Measurements from ENCODE around the gene LYST.

The LYST gene

DNA sequence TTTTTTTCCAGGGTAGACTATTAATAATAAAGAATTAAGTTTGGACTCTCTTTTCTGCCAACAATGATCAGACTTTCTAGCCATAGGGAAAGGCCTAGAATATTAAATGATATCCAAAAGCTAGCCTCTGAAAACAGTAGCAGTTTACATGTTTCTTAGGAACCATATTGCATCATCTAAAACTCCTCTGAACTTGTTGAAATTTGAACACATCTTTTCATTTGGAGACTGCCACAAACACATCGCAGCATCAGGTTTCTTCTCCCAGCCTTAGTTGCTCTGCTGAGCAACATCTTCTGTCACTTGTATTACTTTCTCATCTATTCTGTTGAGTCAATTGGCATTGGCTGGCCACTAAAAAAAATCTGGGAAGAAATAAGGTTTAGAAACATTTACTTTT is 153.9 kb downstream of the LYST start:
- no peak for DNase-seq (ENCODE audit: low read depth)
- H3K4me3 ChIP-seq (ENCODE audit: low read depth, low read length): no peak overlapping the region
- TF ChIP-seq, protein P1, sequence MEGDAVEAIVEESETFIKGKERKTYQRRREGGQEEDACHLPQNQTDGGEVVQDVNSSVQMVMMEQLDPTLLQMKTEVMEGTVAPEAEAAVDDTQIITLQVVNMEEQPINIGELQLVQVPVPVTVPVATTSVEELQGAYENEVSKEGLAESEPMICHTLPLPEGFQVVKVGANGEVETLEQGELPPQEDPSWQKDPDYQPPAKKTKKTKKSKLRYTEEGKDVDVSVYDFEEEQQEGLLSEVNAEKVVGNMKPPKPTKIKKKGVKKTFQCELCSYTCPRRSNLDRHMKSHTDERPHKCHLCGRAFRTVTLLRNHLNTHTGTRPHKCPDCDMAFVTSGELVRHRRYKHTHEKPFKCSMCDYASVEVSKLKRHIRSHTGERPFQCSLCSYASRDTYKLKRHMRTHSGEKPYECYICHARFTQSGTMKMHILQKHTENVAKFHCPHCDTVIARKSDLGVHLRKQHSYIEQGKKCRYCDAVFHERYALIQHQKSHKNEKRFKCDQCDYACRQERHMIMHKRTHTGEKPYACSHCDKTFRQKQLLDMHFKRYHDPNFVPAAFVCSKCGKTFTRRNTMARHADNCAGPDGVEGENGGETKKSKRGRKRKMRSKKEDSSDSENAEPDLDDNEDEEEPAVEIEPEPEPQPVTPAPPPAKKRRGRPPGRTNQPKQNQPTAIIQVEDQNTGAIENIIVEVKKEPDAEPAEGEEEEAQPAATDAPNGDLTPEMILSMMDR (IDR thresholded peaks at IDR 0.05; ENCODE audit: insufficient read depth, low read depth, low read length, missing control alignments): no peak

DNA sequence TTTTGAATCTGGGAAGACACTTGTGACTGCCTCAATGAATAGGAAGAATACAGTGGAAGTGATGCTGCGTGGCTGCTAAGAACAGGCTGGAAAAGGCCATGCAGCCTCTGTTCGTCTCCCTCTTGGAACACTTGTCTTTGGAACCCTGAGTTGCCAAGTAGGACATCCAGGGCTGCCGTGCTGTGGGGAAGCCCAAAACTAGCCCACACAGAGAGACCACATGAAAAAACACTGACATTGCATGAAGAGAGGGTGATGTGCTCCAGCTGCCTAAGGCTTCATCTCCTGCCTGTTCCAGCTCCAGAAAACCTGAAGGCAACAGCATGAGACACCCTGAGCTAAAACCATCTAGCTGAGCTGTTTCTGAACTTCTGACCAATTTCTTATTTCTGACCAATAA is 156.0 kb downstream of the LYST start:
- H3K4me3 ChIP-seq (ENCODE audit: low read depth, low read length): no peak overlapping the region
- DNase-seq (ENCODE audit: low read depth): no peak
- TF ChIP-seq, protein P1 (IDR thresholded peaks at IDR 0.05; ENCODE audit: insufficient read depth, low read depth, low read length, missing control alignments): no peak

DNA sequence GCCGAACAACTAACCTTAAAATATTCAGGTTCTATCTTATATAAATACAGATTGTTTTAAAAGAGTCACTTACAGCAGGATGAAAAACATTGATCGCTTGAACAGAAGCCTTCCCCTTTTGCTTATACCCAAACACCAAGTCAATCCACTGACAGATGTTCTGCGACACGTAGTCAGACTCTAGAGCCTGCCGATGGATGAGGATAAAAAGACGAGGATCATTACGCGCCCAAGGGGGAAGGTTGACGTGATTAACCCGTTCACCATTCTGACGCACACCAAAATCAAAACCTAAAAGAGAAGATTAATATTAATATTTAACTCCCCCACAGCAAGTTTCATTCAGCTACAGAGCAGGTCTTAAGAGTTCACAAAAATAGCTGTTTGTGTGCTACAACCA is 157.7 kb downstream of the LYST start:
- no peak overlapping the region for H3K4me3 ChIP-seq (ENCODE audit: low read depth, low read length)
- no peak for DNase-seq (ENCODE audit: low read depth)
- TF ChIP-seq, protein P1 (IDR thresholded peaks at IDR 0.05; ENCODE audit: insufficient read depth, low read depth, low read length, missing control alignments): no peak

DNA sequence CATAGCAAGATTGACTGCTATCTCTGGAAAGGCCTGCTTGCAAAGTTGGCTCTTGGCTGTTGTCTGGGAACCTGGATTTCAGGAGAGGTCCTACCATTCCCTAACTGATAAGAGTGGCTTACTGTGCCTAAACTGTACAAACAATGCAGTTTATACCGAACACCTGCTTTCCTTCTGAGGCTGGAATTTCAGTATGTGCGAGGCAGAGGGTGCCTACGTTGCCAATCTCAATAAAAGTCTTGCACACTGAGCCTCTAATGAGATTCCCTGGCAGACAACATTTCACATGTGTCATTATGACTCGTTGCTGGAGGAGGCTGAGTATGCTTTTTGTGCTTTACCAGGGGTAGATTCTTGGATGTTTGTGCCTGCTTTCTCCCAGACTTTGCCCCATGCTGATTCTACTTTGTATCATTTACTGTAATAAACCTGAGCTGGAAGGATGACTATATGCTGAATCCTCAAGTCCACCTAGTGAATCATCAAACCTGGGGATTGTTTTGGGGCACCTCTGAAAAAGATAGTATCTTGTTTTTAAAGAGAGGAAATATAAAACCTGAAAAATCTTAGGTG is 158.2 kb downstream of the LYST start:
- TF ChIP-seq, protein P1 (IDR thresholded peaks at IDR 0.05; ENCODE audit: insufficient read depth, low read depth, low read length, missing control alignments): no peak
- no peak for DNase-seq (ENCODE audit: low read depth)
- H3K4me3 ChIP-seq (ENCODE audit: low read depth, low read length): no peak overlapping the region

DNA sequence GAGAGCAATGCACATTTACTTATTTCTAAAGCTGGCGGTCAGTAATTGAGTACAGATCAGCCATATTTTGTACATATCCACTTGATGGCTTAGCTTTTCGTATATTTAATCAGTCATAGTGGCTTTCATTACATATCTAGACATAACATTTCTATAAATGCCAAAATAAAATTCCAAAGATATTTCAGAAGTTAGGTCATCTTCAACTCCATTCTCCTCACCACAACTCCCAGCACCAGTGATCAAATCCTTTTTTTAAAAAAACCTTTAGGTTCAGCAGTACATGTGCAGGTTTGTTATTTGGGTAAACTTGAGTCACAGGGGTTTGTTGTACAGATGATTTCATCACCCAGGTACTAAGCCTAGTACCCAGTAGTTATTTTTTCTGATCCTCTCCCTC is 163.2 kb downstream of the LYST start:
- no peak overlapping the region for H3K4me3 ChIP-seq (ENCODE audit: low read depth, low read length)
- TF ChIP-seq, protein P1 (IDR thresholded peaks at IDR 0.05; ENCODE audit: insufficient read depth, low read depth, low read length, missing control alignments): no peak
- DNase-seq (ENCODE audit: low read depth): no peak

DNA sequence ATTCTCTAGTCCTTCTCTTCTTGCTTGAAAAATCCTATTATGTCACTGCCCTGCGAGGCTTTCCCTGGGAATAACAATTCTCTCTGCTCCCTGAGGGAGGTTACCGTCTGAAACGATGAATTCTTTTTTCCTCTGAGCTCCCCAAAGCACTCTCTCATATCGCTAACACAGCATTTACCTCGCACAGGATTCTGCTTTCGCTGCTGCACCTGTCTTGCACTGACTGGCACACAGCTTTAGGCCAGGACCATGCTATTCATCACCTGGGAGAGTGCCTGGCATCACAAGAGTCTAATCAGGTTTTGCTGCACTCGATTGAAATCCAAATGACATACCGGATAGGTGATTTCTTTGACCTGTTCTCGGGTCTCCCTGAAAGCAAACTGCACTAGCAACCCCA is 164.3 kb downstream of the LYST start:
- TF ChIP-seq, protein P1 (IDR thresholded peaks at IDR 0.05; ENCODE audit: insufficient read depth, low read depth, low read length, missing control alignments): no peak
- no peak for DNase-seq (ENCODE audit: low read depth)
- H3K4me3 ChIP-seq (ENCODE audit: low read depth, low read length): no peak overlapping the region

DNA sequence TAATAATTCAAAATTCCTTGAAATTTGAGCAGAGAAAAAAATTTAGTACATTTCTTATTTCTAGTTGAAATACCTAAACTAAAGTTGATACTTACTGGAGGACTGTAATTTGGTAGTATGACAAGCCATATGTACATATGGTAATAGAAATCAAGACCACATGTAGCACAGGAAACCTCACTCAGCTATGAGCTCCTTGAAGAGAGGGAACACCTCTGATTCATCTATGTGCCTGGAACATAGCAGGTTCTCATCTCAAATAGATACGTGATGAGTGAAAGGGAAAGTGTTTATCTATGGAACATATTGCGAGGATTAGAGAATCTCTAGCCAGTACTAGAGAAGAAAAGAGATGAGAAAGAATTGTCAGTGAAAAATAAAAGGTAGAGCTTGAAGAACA is 169.2 kb downstream of the LYST start:
- TF ChIP-seq, protein P1 (IDR thresholded peaks at IDR 0.05; ENCODE audit: insufficient read depth, low read depth, low read length, missing control alignments): no peak
- no peak overlapping the region for H3K4me3 ChIP-seq (ENCODE audit: low read depth, low read length)
- peak; percentile 10 for DNase-seq (ENCODE audit: low read depth)
